RCC 7860 (cell line): Measurements from ENCODE around the gene SLC25A5.
"Not testable (repeated sequence)": the region's sequence is repeated elsewhere in the genome, so short reads cannot be mapped to it uniquely, and the experiment has no call there.

Experiments
- DNase-seq: peaks from one replicate; pipeline ENCODE4 v3.0.0-alpha.2; 2015; ENCODE audit warnings: low spot score
- FAIRE-seq: peaks from 2 replicates; lab custom pipeline; 2012; peaks lifted over from hg19 to GRCh38; lab: Jason Lieb, UNC

The SLC25A5 gene

GRCh38 chrX:119475389-119476101 lies 7.3 kb downstream of the SLC25A5 start:
- DNase-seq (no peak), FAIRE-seq (no peak)

- FAIRE-seq (peak; percentile 17), DNase-seq (peak; percentile 44)
Observed at GRCh38 chrX:119477812-119478232, 9.6 kb downstream of the SLC25A5 start.

DNA sequence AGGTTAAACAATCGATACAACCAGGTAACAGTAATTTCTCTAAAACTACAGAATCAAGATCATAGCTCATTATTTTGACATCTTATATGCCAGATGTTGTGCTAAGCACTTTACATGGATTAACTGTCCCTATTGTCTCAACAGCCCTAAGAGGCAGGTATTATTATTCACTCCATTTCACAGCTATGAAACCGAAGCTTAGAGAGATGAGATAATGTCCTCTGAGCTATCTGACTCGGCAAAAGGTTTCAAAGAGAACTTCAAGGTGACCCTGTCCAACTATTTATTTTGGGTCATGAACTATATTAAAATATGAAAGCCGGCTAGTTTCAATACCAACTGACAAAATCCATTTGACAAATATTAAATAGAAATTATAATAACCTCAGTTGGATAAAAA lies 10.3 kb downstream of the SLC25A5 start:
- FAIRE-seq = no peak
- DNase-seq = no peak

DNA sequence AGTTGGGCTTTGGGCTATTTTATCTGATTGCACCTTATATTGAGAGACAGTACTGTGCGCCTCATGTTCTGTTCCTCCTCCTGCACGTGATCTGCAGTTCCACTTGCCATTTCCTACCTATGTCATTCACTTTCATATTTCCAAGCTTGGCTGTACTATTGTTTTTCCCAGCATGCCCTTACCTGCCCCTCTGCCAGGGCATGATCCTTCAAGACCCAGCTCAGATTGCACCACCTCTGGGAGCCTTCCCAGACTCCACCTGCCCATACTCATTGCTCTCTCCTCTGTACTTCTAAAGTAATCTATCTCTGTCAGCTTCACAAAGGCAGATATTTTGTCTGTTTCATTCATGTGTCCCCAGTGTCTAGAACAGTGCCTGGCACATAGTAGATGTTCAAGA lies 11.6 kb downstream of the SLC25A5 start:
- FAIRE-seq (no peak), DNase-seq (no peak)

DNA sequence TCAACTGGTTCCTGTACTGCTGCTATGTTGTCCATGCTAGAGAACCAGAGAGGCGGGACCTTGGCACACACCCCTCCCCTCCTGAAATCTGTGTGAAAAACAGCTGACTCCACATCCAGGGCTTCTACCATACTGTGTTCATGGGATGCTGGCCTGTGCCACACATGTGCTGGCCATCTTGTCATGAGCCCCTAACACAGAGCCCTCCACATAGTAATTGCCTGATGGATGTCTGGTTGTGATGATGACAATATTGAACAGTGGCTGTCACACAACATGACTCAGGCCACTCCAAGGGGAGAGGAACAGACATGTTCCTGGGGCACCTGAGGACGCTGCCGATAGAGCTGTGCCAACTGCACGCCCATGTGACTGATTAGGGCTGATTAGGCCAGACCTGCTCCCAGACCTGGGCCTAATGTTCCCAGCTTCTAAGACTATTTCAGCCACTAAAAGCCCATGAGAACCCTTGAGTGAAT lies 13.1 kb downstream of the SLC25A5 start:
- DNase-seq (no peak), FAIRE-seq (no peak)

DNA sequence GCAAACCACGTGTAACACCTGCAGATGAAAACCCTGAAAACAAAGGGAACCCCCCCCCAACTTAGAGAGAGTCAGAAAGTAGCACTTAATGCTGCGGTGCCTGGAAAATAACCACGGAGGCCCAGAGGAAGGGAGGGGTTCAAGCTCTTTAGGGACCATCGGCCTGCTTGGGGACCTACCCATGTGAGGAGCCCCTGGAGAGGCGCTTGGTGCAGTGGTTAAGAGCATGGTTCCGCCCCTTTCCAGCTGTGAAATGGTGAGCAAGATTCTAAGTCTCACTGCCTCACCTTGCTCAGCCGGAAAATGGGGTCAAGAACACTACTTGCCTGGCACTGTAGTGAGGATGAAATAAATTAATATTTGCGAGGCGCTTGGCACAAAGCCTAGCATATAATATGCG lies 13.8 kb downstream of the SLC25A5 start:
- no peak for FAIRE-seq

DNA sequence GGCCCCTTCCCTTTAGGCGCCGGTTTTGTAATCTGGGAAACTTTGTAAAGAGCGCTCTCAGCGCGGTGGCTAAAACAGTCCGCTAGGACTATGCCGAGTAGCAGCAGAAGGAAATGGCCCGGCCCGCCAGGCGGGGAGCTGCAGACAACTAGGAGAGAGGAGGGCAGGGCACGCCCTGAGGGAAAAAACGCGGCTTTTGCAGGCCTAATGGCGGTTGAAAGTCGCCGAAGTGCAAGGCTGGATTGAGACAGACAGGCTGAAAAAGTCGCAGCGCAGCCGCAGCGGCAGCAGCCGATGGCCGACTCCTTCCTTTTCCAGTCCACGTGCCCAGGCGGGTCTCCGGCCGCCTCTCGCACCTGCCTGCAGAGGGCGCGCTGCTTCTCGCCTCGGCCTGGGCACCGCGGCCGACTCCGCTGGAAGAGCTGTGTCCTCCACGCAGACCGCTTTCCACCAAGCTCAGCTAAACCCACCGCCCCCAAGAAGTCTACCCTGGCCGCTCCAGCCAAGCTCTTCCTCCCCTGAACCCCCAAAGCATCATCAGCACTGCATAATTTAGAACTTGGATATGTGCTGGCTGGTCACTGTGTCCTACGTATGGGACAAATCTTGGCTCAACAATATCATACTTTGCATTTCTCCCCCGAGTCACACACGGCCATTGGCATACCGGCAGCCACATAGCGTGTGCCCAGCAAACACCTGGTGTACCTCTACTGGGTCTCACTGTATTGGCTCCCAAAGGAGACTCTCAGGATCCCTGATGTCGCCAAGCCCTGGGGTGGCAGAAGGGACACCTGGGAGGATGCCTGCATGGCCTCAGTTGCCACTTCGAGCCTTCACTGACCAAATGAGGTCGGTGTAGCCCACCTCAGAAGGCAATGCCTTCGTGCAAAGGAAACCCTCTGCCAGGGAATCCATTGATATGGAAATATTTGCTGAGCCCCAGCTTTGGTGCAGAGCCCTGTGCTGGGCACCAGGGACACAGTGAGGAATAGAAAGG lies 14.5 kb downstream of the SLC25A5 start:
- FAIRE-seq = no peak
- peak; percentile 3 for DNase-seq

More for the DNA sequence above, 13.8 kb downstream of the SLC25A5 start:
- no peak for DNase-seq

GRCh38 chrX:119486745-119487144 lies 18.5 kb downstream of the SLC25A5 start:
- no peak for DNase-seq
- no peak for FAIRE-seq

DNA sequence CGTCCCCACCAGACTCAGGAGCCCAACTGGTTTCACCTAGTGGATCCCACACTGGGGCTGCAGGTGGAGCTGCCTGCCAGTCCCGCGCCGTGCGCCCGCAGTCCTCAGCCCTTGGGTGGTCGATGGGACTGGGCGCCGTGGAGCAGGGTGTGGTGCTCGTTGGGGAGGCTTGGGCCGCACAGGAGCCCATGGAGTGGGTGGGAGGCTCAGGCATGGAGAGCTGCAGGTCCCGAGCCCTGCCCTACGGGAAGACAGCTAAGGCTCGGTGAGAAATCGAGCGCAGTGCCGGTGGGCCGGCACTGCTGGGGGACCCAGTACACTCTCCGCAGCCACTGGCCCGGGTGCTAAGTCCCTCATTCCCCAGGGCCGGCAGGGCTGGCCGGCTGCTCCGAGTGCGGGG lies 19.5 kb downstream of the SLC25A5 start:
- not testable (repeated sequence) for DNase-seq, FAIRE-seq

GRCh38 chrX:119488749-119489148 lies 20.5 kb downstream of the SLC25A5 start:
- DNase-seq (peak; percentile 7), FAIRE-seq (no peak)

DNA sequence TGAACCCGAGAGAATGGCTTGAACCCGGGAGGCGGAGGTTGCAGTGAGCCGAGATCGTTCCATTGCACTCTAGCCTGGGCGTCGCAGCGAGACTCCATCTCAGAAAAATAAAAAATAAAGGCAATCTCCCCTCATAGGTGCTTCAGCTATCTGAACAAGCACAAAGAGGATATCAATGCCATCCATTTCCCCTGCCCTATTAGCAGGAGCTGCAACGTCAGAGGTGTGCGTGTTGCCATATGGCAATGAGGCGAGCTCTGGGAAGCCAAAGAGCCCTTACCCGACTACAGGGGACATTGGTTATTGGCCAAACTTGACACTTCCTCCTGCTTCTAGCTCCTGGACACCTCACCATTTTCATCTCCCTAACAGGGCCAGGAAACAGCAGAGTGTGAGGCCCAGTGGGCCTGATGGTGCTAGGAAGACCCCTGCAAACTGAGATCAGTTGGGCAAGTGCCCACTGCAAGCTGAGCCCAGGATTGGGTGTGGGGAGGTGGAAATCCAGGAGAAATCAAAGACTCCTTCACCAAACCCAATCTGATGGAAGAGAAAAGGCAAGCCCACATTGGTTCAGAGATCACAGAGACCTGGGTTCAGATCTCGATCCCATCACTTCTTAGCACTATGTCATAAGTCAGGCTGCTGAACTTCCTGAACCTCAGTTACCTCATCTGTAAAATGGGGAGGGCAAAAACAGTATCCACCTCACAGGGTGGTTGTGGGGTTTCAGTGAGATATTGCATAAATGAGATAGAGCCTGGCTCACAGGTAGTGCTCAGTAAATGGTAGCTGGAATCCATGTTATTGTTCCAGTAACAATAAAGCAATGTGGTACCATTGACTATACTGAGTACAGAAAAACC lies 21.2 kb downstream of the SLC25A5 start:
- FAIRE-seq (no peak), DNase-seq (no peak)

DNA sequence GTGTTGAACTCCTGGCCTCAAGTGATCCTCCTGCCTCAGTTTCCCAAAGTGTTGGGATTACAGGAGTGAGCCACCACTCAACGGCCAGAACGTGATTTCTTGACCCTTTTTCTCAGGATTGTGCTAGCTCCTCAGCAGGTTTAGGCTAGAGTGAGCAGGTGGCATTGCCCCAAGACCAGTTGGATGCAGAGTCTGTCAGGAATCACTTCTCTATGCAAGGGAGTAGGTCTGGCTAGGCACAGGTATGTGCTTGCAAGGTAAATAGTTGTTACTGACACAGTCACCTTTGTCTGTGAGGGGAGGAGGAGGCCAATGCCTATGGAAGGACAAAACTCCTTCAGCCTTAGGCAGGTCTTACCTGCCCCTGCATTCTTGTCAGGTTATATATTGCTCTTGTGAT lies 24.2 kb downstream of the SLC25A5 start:
- FAIRE-seq (no peak), DNase-seq (no peak)

- not testable (repeated sequence) for FAIRE-seq, DNase-seq
Observed at GRCh38 chrX:119493851-119494495, 25.7 kb downstream of the SLC25A5 start.

GRCh38 chrX:119495734-119496726 lies 27.8 kb downstream of the SLC25A5 start:
- FAIRE-seq = no peak
- DNase-seq = no peak

DNA sequence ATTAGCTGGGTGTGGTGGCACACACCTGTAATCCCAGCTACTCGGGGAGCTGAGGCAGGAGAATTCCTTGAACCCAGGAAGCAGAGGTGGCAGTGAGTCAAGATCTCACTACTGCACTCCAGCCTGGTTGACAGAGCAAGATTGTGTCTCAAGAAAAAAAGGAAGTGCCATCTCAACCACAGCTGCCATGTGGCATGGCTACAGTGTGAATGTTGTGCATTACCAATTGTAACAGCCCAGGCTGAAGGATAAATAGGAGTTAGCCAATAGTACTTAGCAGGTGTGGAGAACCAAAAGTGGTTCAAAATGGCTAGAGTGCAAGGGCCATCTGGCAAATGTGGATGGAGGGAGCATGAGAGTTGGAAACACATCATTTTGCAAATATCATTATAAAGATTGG lies 28.9 kb downstream of the SLC25A5 start:
- no peak for DNase-seq
- FAIRE-seq = no peak

- FAIRE-seq (no peak), DNase-seq (no peak)
Observed at GRCh38 chrX:119500061-119500800, 32.0 kb downstream of the SLC25A5 start.

GRCh38 chrX:119501511-119502148 lies 33.4 kb downstream of the SLC25A5 start:
- no peak for FAIRE-seq
- DNase-seq = no peak
